Lung (tissue), 12 donors: ENCODE results near the gene PRKAR1B. TPM values are rescaled to one million over a fixed set of nuclear protein-coding genes. Genes with fewer than 3 reads are reported as not detected.

ENCODE experiments used
- ATAC-seq: fragments of 200-7000 bp; cut with Tn5 transposase; one replicate; pipeline ENCODE4 v1.9.1; 2020; ENCODE audit warnings: moderate number of reproducible peaks; ENCODE audit not compliant: insufficient read depth, low FRiP score
- DNase-seq, 3 donors: peaks; one replicate each; pipeline ENCODE4 v3.0.0-alpha.2; 2013 to 2017
- H3K27ac ChIP-seq, 2 donors: one replicate each; pipeline ENCODE4 v1.5.1; 2013; ENCODE audit warnings: mild to moderate bottlenecking in 2 of 2, moderate library complexity in 2 of 2, control low read depth in 1 of 2, inconsistent platforms in 1 of 2, low read depth in 1 of 2, low read length in 1 of 2
- H3K27me3 ChIP-seq, 3 donors: one replicate each; pipeline ENCODE4 v1.5.1; 2013; ENCODE audit warnings: low read length in 2 of 3; ENCODE audit not compliant: control insufficient read depth in 3 of 3, insufficient read depth in 3 of 3
- H3K36me3 ChIP-seq, 4 donors: one replicate each; pipeline ENCODE4 v1.5.1; 2013; ENCODE audit warnings: low read length in 4 of 4, mild to moderate bottlenecking in 1 of 4, moderate library complexity in 1 of 4; ENCODE audit not compliant: control insufficient read depth in 4 of 4, insufficient read depth in 4 of 4
- H3K4me1 ChIP-seq, 5 donors: one replicate each; pipeline ENCODE4 v1.5.1; 2013; ENCODE audit warnings: low read length in 5 of 5, mild to moderate bottlenecking in 2 of 5, moderate library complexity in 1 of 5; ENCODE audit not compliant: control insufficient read depth in 5 of 5, insufficient read depth in 5 of 5
- H3K4me3 ChIP-seq: one replicate; pipeline ENCODE4 v1.5.1; 2013; ENCODE audit warnings: mild to moderate bottlenecking, control low read depth, moderate library complexity
- H3K9ac ChIP-seq, 2 donors: one replicate each; pipeline ENCODE4 v1.5.1; 2013; ENCODE audit warnings: low read length in 2 of 2, control low read depth in 1 of 2; ENCODE audit not compliant: insufficient read depth in 1 of 2
- H3K9me3 ChIP-seq, 4 donors: one replicate each; pipeline ENCODE4 v1.5.1; 2013; ENCODE audit warnings: low read length in 3 of 4, mild to moderate bottlenecking in 1 of 4, moderate library complexity in 1 of 4; ENCODE audit not compliant: control insufficient read depth in 4 of 4, insufficient read depth in 3 of 4
- CTCF ChIP-seq: IDR thresholded peaks from 2 replicates; pipeline ENCODE4 v1.5.1; 2012; ENCODE audit warnings: mild to moderate bottlenecking; ENCODE audit errors: control extremely low read depth, extremely low read depth
- WGBS, 2 donors: extraction: QIAGEN DNeasy Blood & Tissue Kit; methylation state at CpG; one replicate each; pipeline ENCODE4 v1.1.7; 2013; 5-methylcytosine and 5-hydroxymethylcytosine counted together
- polyA plus RNA-seq, 2 donors: library from polyadenylated mRNA; stranded (reverse); fragments of 200-250 nt; gene quantifications; one replicate each; pipeline ENCODE4 v1.2.1, GENCODE V29; 2013
- total RNA-seq, 2 donors: library from RNA; depleted of rRNA in 1 of 2; stranded (reverse); fragments of >200 nt in 1 of 2; gene quantifications; one replicate each; pipeline ENCODE4 v1.2.1, GENCODE V29; 2014 to 2021
- donor health status: control.
- donor health status: control.
- donor health status: Bipolar disorder and iron deficiency.
- donor health status: healthy.
- donor health status: DM: yes; HTN: yes; CAD: no.

PRKAR1B gene
- total and polyA plus RNA-seq, 4 donors = 11.3 to 32.0 (median 16.3) TPM

- H3K4me3 ChIP-seq = no peak overlapping the region
- no peak for DNase-seq
- 92 to 97% methylated on average over 19 of the region's 19 CpGs for WGBS, 2 donors
Observed at GRCh38 chr7:550881-551614, 176.0 kb downstream of the PRKAR1B start.

GRCh38 chr7:549891-550625 lies 177.0 kb downstream of the PRKAR1B start:
- DNase-seq (no peak), ATAC-seq (no peak)
- Histone ChIP-seq H3K27me3 (no peaks in the 10 kb centered on the region), H3K4me1 (peaks cover 0 to 27% (median 0%) of the 10 kb centered on the region in 5 donors), H3K36me3 (peaks cover 0 to 1% (median 0%) of the 10 kb centered on the region in 4 donors), H3K9ac (no peak overlapping the region), H3K27ac (no peak overlapping the region), H3K9me3 (peaks cover 0 to 3% (median 0%) of the 10 kb centered on the region in 4 donors), H3K4me3 (no peak overlapping the region)
- no peak for TF ChIP-seq CTCF
- 93 to 96% methylated on average over 31 of the region's 31 CpGs for WGBS, 2 donors

More at GRCh38 chr7:550881-551614, 176.0 kb downstream of the PRKAR1B start:
- ATAC-seq = no peak
- H3K27ac ChIP-seq = no peak overlapping the region
- TF ChIP-seq CTCF = no peak
- no peaks in the 10 kb centered on the region for H3K27me3 ChIP-seq
- peaks cover 0 to 27% (median 0%) of the 10 kb centered on the region in 5 donors for H3K4me1 ChIP-seq
- no peak overlapping the region for H3K9ac ChIP-seq
- peaks cover 0 to 3% (median 0%) of the 10 kb centered on the region in 4 donors for H3K9me3 ChIP-seq
- H3K36me3 ChIP-seq = peaks cover 0 to 1% (median 0%) of the 10 kb centered on the region in 4 donors

- 85 to 88% methylated on average over 43 of the region's 43 CpGs for WGBS, 2 donors
- Histone ChIP-seq H3K36me3 (peaks cover 0 to 1% (median 0%) of the 10 kb centered on the region in 4 donors), H3K27me3 (no peaks in the 10 kb centered on the region), H3K9ac (no peak overlapping the region), H3K4me1 (peaks cover 0 to 27% (median 0%) of the 10 kb centered on the region in 5 donors), H3K4me3 (no peak overlapping the region), H3K9me3 (peaks cover 0 to 3% (median 0%) of the 10 kb centered on the region in 4 donors), H3K27ac (no peak overlapping the region)
- no peak for ATAC-seq
- TF ChIP-seq CTCF = no peak
- DNase-seq = peak in 1 of 3 donors; percentile 38
Observed at GRCh38 chr7:549066-549890, 177.8 kb downstream of the PRKAR1B start.
